GM15510 (cell line): ENCODE results near the gene EML4.
A peak's percentile ranks its signal among the peaks of the same experiment; 100 is the strongest.

Source experiments
- POLR2A ChIP-seq: IDR thresholded peaks from 3 replicates; pipeline ENCODE4 v1.6.1; 2011; ENCODE audit warnings: borderline replicate concordance; ENCODE audit not compliant: insufficient read length; ENCODE audit errors: extremely low read depth

EML4 gene

DNA sequence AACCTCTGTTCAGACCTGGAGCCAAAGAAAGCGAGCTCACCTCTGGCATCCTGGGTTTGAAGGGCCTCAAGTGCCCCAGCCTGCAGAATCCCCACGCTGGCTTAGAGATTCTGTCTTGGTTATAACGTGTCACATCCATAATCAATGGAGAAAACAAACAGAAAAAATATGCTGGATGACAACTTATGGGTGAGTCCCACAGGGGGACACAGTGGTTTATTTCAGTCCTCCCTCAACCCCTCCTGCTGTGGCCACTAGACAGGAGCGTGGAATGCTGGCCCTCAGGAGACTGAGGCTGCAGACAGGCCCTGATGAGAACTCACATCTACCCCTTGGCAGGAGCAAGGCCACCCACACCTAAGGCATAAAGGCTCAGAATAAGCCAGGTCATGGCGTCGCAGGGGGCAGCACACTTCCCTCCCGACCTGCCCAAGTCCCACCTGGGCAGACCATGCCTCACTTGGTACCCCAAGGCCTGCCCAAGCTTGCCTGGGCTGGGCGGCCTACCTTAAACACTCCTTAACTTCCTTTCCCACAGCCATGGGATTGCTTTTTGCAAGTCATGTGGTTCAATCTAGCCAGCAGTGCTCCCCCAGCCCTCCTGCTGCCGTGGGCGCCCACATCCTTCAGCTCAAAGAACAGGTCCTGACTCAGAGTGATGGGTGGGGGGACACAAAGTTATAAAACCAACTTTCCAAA is 171.9 kb downstream of the EML4 start:
- no peak for TF ChIP-seq POLR2A

DNA sequence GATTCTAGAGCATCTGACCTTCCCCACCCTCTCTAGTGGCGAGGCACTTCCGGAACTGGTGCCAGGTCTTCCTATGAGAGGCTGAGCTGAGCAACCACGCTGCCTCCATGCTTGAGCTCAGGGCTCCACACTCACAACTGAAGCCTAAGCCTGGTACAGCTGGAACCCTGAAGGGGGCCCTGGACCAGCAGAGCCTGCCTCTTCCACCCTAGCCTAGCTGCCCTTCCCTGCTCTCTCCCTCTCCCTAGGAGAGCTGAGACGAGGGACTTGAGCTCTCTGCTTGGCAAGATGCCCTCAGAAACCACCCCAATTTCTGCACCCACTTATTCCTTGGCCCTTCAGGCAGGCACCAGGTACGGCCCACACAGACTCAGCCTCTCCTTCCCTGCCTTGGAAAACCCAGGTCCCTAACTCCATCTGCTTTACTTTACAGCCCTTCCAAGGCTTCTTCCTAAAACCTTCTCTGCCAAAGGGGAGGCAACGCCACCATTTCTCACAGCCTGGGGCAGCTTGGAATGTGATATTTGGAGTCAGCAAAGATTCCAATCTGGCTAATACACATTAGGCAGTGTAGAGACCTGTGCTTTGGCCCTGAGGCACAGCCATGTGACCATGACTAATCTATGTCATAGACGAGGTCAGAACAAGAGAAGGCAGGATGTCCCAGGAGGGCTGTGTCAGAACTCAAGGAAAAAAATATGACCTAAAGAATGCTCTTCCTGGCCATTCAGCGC is 173.1 kb downstream of the EML4 start:
- no peak for TF ChIP-seq POLR2A

DNA sequence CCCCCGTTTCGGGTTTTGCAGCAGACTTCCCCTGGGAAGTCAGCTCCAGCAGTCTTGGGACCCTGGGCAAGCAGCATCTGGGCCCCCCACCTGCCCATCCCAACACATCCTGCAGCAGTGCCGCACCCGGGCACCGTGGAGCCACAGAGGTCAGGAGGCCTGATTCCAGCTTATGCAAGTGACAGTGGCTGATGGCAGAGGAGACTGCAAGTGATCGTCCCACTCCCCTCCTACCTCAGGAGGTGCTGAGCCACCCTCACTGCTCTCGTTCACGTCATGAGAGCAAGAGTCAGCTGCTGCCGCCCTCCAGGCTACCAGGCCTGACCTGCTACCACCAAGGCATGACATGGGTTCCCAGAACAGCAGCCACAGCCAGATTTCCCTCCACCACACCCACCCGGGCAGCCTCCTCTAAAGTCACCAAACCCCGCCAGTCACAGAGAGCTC is 173.7 kb downstream of the EML4 start:
- TF ChIP-seq POLR2A: no peak

DNA sequence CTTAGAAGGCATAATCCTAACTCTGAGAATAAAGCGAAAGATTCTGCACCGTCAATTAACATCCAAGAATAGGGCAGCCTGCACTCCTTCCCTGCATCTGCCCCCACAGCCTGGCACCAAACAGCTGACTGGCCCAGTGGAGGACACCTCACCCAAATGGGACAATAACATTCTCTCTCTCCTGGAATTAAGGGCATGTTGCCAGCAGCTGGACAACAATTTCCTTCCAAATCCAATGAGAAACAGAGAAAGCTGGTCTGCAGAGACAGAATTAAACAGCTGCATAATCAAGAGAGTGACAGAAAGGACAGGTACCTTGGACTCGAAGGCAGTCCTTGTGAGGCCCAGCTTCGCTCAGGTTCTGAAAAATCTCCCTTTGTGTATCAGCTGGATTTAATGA is 176.8 kb downstream of the EML4 start:
- no peak for TF ChIP-seq POLR2A

DNA sequence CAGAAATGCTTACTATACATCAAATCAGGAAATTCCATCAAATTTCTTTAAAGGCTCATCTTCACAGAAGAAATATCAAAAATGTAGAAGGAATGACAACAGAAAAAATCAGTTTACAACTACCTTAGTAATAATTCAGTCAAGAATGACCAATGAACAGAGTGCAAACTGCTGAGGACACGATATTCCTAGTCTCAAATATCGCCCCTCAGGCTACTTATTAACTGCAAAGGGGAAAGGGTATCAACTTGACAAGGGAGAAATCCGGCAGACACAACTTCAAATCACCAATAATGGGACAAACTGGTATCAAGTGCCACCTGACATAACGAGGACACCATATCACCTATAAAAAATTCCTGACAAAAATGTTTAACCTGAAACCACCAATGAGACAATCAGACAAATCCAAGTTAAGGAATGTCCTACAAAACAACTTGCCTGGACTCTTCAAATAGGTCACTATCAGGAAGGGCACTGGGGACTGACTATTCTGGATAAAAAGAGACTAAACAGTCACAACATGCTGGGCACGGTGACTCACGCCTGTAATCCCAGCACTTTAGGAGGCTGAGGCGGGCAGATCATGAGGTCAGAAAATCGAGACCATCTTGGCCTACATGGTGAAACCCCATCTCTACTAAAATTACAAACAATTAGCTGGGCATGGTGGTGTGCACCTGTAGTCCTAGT is 179.1 kb downstream of the EML4 start:
- TF ChIP-seq POLR2A: no peak

DNA sequence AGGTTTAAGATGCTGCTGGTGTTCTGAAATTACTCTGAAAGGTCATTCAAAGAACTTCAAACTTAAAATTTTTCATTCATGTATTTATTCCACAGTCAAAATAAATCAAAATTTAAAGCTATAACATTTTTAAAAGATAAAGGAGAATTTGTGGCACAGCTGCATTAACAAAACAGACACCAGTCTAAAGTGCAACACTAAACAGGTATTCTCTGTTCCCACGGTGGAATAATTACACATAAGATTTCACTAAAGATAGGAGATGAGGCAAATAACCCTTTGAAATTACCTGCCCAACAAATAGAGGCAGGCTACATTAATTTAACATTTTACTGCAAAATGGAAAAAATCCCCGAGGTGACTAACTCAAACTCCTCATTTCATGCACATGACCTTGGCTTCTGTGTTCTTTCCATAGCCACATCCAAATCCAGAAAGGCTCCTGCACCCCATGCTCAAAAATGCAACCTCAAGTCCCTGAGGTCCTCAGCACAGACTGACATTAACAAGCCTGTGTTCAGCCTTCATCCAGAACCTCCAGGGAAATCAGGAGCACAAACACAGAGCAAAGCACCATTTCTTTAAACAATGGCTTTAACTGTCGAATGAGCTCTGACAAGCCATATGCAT is 181.4 kb downstream of the EML4 start:
- no peak for TF ChIP-seq POLR2A

DNA sequence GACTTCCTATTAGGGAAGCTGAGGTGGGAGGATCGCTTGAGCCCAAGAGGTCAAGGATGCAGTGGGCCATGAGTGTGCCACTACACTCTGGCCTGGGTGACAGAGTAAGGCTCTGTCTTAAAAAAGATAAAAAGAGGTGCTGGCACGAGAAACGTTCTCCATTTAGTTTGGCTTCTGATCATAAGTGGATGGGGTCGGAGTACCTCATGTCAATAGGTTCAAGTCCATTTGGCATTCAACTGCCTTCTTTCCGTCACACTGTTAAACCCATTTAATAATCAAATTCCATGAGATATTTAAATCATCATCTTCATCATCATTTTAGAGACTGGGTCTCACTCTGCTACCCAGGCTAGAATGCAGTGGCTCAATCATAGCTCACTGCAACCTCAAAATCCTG is 182.7 kb downstream of the EML4 start:
- no peak for TF ChIP-seq POLR2A

DNA sequence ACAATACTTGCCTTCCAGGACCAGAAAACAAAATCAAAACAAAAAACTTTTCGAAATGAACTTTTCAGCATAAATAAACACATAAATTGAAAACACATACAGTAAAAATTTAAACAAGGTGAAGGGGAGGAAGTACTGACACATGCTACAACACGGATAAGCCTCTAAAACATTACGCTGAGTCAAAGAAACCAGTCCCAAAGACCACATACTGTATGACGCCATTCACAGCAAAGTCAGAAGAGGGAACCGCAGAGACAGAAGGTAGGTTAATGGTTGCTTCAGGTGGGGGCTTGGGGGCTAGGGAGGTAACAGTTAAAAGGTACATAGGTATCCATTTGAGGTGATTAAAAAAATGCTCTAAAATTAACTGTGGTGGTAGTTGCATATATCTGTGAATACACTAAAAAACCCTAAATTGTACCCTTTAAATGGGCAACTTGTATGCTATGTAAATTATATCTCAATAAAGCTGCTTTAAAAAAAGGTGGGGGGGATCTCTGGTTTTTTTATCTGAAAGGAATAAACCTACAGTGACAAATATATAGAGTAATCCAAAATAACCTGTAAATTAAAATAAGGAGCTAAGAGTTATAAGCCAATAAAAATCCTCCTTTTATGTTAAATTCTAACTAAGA is 184.8 kb downstream of the EML4 start:
- TF ChIP-seq POLR2A: no peak

DNA sequence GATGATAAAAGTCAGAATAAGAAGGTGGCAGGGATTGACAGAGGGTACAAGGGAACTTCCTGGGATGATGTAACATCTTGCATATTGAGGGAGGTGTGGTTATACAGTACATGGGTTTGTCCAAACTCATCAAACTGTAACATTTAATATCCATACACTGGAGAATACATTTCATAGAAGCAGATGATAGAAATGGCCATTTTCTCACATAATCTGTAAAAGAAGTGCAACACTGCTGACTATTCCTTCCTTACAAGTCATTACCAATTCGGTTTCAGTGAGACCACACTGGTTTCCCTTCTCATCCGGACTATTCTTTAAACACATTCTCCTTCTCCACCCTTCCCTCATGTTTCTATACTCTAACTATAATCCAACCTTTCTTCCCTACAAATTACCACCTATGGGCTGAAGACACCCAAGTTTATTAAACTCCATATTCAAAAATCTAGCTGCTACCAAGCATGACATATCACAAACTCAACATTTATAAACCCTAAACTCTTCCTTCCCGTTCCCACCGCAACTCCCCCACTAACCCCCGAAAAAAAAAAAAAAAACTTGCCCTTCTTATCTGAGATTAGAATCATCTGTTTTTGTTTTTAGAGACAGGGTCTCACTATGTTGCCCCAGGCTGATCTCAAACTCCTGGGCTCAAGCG is 190.3 kb downstream of the EML4 start:
- TF ChIP-seq POLR2A: no peak

DNA sequence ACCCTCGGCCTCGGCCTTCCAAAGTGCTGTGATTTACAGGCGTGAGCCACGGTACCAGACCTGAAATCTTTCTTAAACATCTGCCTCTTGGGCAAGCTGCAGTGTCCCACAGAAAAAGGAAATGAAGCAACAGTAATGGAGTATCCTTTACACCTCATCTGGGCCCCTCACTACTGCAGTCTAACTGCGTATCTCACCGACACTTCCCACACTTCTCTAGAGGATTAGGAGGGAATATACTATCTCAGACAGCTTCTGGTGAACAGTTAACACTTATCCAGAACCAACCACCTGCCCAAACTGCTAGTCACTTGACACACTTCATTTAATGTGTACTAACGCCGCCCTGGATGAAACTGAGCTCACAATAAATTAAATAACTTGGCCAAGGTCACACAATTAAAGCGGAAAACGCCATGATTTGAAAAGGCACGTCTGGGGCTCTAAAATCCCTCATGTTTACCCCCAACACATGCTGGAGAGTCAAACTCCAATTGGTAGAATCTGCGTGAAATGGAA is 190.9 kb downstream of the EML4 start:
- no peak for TF ChIP-seq POLR2A

DNA sequence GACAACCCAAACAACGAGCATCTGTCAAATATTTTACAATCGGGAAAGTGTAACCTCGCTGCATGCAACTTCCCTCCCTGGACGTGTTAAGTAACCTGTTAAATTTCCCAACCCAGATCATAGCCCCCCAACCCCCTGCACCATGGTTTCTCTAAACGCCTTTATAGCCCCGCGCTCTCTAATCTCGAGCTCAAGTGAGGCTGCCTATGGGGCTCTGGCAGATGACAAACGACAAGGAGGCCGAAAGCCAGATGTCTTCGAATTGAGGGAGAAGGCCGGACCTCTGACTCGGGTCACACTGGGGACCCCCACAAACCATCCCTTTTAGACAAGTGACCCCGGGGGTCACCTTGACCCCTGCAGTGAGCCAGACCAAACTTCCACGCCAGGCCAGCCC is 191.3 kb downstream of the EML4 start:
- TF ChIP-seq POLR2A: no peak

DNA sequence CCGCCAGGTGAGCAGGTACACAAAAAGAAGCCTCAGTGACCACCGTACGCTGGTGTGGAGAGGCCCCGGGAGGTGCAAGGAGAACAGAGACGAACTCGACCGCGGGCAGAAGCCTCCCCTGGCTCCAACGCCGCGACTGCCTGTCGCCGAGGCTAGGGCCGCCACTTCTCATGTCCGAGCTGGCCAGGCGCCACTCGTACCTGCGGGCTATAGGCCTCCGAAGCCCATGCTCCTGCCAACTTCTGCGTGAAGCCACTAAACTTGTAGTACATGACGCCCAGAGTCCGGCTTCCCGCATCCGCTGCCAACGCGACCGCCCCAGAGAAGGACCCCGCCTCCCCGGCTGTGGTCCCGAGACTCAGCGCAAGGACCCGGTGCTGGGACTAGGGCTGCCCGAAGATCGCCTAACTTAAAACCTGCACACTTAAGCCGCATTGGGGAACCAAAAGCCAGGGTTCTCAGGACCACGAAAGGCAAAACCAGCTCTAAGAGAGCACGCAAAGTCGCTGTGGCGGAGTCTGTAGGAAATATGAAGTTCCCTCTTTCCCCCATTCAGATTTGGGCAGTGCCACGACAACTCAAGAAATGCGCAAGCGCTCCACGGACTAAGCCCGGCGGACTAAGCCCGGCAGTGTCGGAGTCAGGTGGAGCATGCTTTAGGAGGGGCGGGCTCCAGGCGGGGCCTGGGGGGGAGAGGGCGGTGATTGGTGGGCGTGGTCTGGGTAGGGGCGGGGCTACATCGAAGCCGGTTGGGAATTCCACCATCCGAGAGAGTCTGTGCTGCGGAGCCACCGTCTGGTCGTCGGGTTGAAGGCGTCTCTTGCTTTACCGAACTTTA is 192.0 kb downstream of the EML4 start, which contains the start of gene COX7A2L:
TSS of gene COX7A2L (minus strand) at position 328 of the 838 bp plus-strand sequence. CDS start at position 272, 56 bp downstream.
- peak; percentile 66 for TF ChIP-seq POLR2A

DNA sequence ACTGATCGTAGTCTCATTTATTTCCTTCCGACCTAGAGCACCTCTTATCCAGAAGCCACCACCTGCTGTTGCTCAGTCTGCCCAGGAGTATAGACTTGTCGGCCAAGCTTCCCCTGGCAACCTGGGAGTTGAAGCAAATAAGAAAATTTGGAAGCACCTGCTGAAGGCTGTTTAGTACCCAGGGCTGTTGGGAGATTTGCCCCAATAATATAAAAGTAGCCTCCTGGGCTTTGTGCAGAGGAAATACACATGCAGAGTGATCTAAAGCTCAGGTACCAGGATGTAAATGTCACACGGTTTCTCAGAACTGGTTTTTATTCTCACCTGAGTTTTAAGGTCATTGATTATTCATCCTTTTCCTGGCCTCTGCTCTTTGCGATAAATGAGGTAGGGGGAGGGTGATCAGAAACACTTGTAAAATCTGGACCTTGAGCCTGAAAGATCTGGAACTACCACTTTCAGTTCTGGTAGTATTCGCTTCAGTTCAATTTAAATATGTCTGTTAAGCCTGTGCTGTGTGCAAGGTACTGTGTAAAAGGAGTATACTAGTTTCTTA is 192.7 kb downstream of the EML4 start:
- no peak for TF ChIP-seq POLR2A
